Measurements from ENCODE around the gene STRIP2. TPM values are rescaled to one million over a fixed set of nuclear protein-coding genes. Genes with fewer than 3 reads are reported as not detected.

The STRIP2 gene, protein sequence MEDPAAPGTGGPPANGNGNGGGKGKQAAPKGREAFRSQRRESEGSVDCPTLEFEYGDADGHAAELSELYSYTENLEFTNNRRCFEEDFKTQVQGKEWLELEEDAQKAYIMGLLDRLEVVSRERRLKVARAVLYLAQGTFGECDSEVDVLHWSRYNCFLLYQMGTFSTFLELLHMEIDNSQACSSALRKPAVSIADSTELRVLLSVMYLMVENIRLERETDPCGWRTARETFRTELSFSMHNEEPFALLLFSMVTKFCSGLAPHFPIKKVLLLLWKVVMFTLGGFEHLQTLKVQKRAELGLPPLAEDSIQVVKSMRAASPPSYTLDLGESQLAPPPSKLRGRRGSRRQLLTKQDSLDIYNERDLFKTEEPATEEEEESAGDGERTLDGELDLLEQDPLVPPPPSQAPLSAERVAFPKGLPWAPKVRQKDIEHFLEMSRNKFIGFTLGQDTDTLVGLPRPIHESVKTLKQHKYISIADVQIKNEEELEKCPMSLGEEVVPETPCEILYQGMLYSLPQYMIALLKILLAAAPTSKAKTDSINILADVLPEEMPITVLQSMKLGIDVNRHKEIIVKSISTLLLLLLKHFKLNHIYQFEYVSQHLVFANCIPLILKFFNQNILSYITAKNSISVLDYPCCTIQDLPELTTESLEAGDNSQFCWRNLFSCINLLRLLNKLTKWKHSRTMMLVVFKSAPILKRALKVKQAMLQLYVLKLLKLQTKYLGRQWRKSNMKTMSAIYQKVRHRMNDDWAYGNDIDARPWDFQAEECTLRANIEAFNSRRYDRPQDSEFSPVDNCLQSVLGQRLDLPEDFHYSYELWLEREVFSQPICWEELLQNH
- 10 to 100 TPM; 11.3 to 48.1 TPM for total RNA-seq

DNA sequence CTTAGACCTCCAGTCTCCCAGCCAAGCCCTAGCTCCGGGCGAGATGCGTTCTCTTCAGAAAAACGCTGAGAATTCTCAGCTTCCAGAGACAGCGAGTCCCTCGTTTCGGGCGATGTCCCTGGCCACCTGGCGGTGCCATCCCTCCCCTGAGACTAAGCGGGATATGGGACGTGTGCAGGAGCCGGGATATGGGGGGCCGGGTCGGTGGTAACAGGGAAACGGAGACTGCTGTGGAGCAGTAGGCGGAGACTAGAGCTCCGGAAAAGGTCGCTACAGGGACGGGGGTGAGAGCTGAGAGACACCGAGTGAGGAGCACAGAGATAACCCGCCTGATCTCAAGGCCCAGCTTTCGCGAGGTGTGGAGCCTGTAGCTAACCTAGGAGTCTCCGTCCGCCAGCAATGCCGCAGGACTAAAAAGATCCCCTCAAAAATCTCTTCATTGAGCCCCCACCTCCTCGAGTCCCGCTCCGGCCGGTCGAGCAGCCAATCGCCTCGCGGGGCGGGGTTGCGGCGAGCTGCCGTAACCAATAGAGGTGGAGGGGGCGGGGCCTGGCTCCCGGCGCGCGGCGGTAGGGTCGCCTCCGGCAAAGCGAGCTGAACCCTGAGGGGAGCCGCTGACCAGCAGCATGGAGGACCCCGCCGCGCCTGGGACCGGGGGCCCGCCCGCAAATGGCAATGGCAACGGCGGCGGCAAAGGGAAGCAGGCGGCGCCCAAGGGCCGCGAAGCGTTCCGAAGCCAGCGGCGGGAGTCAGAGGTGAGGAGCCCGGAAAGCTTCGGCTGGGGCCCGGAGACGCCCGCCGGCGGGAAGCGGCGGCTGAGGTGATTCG, at the start of gene STRIP2:
TSS of gene STRIP2 (plus strand) at position 586 of the 828 bp plus-strand sequence. CDS start at position 627, 41 bp downstream.
- DNase-seq (ENCODE audit: low spot score) (peak; percentile 95), ATAC-seq (peak; percentile 96 to 98)
- peaks cover 26 to 39% of the 10 kb centered on the region in 2 donors for H3K4me1 Mint-ChIP-seq (ENCODE audit: low read depth in 2 of 2)
- H3K27ac Mint-ChIP-seq, result peak within 1 kb of the TSS; percentile 63 to 81
- no peaks in the 10 kb centered on the region for H3K36me3 Mint-ChIP-seq
- H3K4me3 Mint-ChIP-seq, result peak within 1 kb of the TSS; percentile 95
- no peaks in the 10 kb centered on the region for H3K9me3 Mint-ChIP-seq
- H3K27me3 Mint-ChIP-seq, result peaks cover 12 to 19% of the 10 kb centered on the region in 2 donors

DNA sequence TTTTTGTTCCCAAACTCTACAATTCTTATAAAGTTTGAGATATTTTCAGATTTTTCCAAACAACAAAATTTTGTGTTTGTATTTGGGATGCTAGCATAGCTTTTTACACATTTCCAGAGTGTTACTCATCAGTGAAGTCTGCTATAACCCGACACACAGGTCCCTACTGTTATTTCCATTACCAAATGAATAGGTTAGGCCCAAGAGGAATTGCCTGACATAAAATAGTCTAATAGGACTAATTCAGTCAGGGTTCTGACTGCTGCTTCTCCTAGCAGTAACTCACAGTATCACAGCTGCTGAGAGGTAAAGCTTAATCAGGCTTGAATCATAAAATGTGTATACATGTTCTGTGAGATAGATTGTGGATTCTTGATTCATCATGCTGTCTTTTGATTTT, 49.1 kb upstream of the STRIP2 start:
- Mint-ChIP-seq H3K27me3 (no peaks in the 10 kb centered on the region), H3K4me1 (ENCODE audit: low read depth in 2 of 2) (peaks cover 14 to 18% of the 10 kb centered on the region in 2 donors), H3K9me3 (no peaks in the 10 kb centered on the region), H3K27ac (peak overlapping the region in 1 of 2 donors; percentile 19), H3K4me3 (no peak overlapping the region), H3K36me3 (no peaks in the 10 kb centered on the region)
- ATAC-seq (no peak), DNase-seq (ENCODE audit: low spot score) (no peak)

DNA sequence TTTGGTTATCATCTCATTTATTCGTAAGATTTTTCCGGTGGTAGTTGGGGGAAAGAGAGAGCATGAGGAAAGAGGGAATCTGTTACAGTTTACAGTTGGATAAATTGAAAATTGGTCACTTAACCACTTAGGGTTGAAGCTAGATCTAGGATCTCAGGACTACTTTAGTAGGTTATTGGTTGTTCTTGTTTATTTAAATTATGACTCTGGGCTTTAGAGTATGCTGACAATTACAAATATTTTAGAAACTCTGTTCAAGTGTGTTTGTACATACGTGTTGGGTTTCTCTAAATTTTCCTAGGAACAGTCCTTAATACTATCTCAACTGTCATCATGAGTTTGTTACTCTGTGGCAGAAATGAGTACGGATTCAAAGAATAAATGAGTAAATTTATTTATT, 48.6 kb upstream of the STRIP2 start:
- Mint-ChIP-seq H3K27ac (peak overlapping the region in 1 of 2 donors; percentile 19), H3K4me3 (no peak overlapping the region), H3K27me3 (no peaks in the 10 kb centered on the region), H3K4me1 (ENCODE audit: low read depth in 2 of 2) (peaks cover 14 to 18% of the 10 kb centered on the region in 2 donors), H3K36me3 (no peaks in the 10 kb centered on the region), H3K9me3 (no peaks in the 10 kb centered on the region)
- no peak for ATAC-seq
- DNase-seq (ENCODE audit: low spot score), result no peak

DNA sequence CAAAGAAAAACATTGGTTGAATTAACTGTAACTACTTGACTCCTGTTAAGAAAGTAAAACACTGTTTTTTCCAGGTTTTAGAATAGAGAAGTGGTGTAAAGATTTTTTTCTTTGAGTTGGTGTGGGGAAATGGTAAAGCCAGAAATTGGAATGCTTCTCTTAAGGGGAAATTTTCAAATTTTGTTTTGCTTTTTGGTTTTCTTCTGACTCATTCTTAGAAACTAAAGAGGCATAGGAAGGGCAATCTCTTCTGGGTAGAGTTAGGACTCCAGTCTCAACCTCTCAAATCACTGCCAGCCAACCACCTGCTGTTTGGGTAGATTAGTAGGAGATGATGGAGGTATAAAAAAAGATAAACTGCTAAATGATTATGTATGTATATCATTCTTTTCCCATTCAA, 47.7 kb upstream of the STRIP2 start:
- Mint-ChIP-seq H3K36me3 (no peaks in the 10 kb centered on the region), H3K4me1 (ENCODE audit: low read depth in 2 of 2) (peaks cover 14 to 17% of the 10 kb centered on the region in 2 donors), H3K4me3 (peak overlapping the region; percentile 45), H3K27me3 (no peaks in the 10 kb centered on the region), H3K9me3 (no peaks in the 10 kb centered on the region), H3K27ac (peak overlapping the region in 1 of 2 donors; percentile 63)
- ATAC-seq, result no peak
- no peak for DNase-seq (ENCODE audit: low spot score)

DNA sequence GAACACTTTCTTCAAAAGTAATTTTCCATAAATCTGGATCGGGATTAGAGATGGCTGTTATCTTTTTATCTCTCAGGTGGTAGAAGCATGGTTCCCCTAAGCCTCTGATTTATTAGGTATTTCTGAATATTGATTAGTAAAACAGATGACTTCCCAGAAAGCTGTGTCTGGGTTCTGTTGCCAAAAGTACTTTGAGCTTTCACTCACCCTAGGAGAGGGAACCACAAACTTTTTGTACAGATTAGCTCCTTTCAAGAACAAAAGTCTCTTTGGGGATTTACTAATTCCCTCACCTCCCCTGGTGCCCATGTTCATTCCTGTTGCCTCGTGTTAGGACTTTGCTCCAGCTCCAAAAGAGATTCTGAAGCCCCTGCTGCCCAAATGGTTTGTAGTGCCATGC, 46.7 kb upstream of the STRIP2 start:
- Mint-ChIP-seq H3K27ac (peak overlapping the region in 1 of 2 donors; percentile 61), H3K27me3 (no peaks in the 10 kb centered on the region), H3K4me3 (no peak overlapping the region), H3K9me3 (no peaks in the 10 kb centered on the region), H3K36me3 (no peaks in the 10 kb centered on the region), H3K4me1 (ENCODE audit: low read depth in 2 of 2) (peaks cover 10 to 12% of the 10 kb centered on the region in 2 donors)
- ATAC-seq (no peak), DNase-seq (ENCODE audit: low spot score) (no peak)

DNA sequence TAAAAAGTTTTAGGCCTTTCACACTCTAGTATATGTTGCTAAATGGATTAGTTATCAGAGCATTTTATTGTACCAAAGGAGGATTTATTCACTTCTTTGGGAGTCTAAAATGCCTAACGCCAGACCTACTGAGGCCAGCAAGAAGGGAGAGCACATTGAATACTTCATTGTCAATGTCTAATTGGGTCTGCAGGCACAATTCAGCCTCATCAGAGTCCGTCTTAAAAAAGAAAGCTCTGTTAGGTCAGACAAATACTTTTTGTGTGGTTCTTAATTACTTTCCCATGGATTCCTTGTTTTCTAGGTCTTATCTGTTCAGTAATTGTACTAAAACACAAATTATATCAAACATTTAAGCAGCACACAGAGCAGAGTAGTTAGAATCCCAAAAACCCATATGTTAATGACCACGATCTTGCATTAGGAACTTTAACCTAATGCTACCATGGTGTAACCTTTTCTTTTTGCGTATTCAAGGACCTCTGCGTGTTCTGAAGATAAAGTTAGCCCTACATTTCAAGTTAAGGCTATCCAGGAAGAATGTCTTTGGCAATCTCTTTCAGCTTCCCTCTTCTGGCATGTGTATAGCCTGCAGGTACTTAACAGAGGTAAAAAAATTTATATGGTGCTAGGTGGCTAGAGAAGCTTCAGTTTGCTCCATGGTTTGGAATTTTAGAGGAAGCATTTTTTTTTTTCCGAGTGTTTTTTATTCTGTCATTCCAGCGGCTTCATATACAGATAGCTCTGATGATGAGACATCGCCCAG, 45.7 kb upstream of the STRIP2 start:
- Mint-ChIP-seq H3K9me3 (no peaks in the 10 kb centered on the region), H3K36me3 (no peaks in the 10 kb centered on the region), H3K27me3 (no peaks in the 10 kb centered on the region), H3K27ac (peak overlapping the region in 1 of 2 donors; percentile 61), H3K4me3 (no peak overlapping the region), H3K4me1 (ENCODE audit: low read depth in 2 of 2) (peaks cover 7 to 9% of the 10 kb centered on the region in 2 donors)
- DNase-seq (ENCODE audit: low spot score), result no peak
- ATAC-seq, result no peak

DNA sequence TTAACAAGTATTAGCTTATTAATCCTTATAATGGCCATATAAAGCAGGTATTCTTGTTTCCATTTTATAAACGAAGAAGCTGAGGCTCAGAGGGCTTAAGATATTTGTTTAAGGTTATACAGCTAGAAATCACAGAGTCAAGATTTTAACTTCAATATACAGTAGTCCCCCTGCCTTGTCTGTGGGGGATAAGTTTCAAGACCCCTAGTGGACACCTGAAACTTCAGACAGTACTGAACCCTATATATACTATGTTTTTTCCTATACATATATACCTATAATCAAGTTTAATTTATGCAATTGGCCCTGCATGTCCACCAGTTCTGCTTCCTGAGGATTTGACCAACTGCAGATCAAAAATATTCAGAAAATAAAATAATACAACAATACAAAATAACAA, 44.4 kb upstream of the STRIP2 start:
- Mint-ChIP-seq H3K4me1 (ENCODE audit: low read depth in 2 of 2) (peaks cover 4 to 7% of the 10 kb centered on the region in 2 donors), H3K27ac (no peak overlapping the region), H3K36me3 (no peaks in the 10 kb centered on the region), H3K4me3 (no peak overlapping the region), H3K27me3 (no peaks in the 10 kb centered on the region), H3K9me3 (no peaks in the 10 kb centered on the region)
- DNase-seq (ENCODE audit: low spot score), result no peak
- ATAC-seq, result no peak

DNA sequence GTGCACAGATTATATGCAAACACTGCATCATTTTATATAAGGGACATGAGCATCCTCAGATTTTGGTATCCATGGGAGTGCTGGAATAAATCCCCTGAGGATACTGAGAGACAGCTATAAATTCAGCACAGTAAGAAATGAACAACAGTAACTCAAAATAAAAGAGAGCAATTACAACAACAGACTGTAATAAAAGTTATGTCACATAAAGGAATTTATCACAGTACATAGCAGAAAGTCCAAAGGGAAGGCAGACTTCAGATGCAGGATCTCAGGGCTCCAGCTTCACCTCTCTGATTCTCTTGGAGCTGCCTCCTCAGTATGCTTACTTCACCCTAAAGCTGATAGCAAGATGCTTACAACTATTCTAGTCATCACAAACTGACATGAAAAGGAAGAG, 43.9 kb upstream of the STRIP2 start:
- Mint-ChIP-seq H3K27me3 (no peaks in the 10 kb centered on the region), H3K27ac (no peak overlapping the region), H3K4me1 (ENCODE audit: low read depth in 2 of 2) (peaks cover 2 to 7% of the 10 kb centered on the region in 2 donors), H3K9me3 (no peaks in the 10 kb centered on the region), H3K4me3 (no peak overlapping the region), H3K36me3 (no peaks in the 10 kb centered on the region)
- ATAC-seq (no peak), DNase-seq (ENCODE audit: low spot score) (no peak)

DNA sequence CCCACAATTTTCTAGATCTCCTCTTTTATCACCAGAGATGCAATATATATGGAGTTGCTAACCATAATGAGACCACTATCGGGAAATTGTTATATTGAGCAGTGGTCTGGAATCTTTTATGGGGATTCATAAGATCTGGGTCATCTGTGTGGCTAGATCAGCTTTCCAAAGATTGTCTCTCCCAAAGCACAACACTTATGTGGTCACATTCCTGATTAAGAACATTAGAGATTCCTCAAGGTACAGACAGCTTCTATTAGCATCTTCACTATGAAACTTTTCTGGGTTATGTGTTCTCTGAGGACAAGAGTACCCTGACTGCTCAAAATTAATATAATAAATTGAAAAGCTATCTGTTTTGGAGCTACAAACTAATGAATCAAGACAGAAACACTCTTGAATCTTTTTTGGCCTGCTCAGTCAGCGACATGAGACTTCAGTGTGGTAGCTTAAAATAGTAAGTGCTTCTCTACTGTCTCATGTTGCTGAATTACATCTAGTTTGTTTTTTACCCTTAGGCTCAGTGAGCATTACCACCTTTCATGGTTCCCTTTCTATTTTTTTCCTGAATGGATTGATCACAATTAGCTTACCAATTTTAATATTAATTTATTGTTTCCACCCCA, 42.6 kb upstream of the STRIP2 start:
- no peaks in the 10 kb centered on the region for H3K36me3 Mint-ChIP-seq
- peaks cover 0 to 3% of the 10 kb centered on the region in 2 donors for H3K4me1 Mint-ChIP-seq (ENCODE audit: low read depth in 2 of 2)
- H3K9me3 Mint-ChIP-seq, result no peaks in the 10 kb centered on the region
- H3K27me3 Mint-ChIP-seq, result no peaks in the 10 kb centered on the region
- no peak overlapping the region for H3K4me3 Mint-ChIP-seq
- no peak for ATAC-seq
- no peak overlapping the region for H3K27ac Mint-ChIP-seq
- no peak for DNase-seq (ENCODE audit: low spot score)

DNA sequence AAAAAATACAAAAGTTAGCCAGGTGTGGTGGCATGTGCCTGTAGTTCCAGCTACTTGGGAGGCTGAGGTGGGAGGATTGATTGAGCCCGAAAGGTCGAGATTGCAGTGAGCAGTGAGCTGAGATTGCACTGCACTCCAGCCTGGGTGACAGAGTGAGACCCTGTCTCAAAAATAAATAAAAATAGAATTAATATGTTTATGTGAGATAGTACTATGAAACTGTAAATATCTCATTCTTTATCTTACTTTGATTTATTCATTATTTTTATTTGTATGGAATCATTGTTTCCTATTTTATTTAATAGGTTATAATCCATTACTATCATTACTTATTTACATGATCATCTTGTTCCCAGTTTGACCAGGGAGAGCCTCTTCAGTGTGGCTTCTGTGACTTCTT, 41.0 kb upstream of the STRIP2 start:
- peak overlapping the region in 1 of 2 donors; percentile 40 for H3K27ac Mint-ChIP-seq
- no peak overlapping the region for H3K4me3 Mint-ChIP-seq
- H3K36me3 Mint-ChIP-seq, result no peaks in the 10 kb centered on the region
- no peaks in the 10 kb centered on the region for H3K4me1 Mint-ChIP-seq (ENCODE audit: low read depth in 2 of 2)
- no peaks in the 10 kb centered on the region for H3K9me3 Mint-ChIP-seq
- ATAC-seq (no peak), DNase-seq (ENCODE audit: low spot score) (no peak)
- H3K27me3 Mint-ChIP-seq, result no peaks in the 10 kb centered on the region

DNA sequence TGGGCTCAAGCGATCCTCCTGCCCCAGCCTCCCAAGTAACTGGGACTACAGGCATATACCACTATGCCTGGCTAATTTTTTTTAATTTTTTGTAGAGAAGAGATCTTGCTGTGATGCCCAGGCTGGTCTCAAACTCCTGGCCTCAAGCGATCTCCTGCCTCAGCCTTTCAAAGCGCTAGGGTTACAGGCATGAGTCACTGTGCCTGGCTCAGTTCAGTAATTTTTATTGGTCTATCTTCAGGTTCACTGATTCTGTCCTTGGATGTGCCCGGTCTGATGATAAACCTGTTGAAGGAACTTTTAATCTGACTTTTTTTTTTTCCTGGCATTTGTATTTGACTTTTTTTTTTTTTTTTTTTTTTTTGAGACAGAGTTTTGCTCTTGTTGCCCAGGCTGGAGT, 40.1 kb upstream of the STRIP2 start:
- Mint-ChIP-seq H3K4me3 (no peak overlapping the region), H3K9me3 (no peaks in the 10 kb centered on the region), H3K36me3 (no peaks in the 10 kb centered on the region), H3K27ac (no peak overlapping the region), H3K4me1 (ENCODE audit: low read depth in 2 of 2) (no peaks in the 10 kb centered on the region), H3K27me3 (no peaks in the 10 kb centered on the region)
- ATAC-seq (no peak), DNase-seq (ENCODE audit: low spot score) (no peak)

DNA sequence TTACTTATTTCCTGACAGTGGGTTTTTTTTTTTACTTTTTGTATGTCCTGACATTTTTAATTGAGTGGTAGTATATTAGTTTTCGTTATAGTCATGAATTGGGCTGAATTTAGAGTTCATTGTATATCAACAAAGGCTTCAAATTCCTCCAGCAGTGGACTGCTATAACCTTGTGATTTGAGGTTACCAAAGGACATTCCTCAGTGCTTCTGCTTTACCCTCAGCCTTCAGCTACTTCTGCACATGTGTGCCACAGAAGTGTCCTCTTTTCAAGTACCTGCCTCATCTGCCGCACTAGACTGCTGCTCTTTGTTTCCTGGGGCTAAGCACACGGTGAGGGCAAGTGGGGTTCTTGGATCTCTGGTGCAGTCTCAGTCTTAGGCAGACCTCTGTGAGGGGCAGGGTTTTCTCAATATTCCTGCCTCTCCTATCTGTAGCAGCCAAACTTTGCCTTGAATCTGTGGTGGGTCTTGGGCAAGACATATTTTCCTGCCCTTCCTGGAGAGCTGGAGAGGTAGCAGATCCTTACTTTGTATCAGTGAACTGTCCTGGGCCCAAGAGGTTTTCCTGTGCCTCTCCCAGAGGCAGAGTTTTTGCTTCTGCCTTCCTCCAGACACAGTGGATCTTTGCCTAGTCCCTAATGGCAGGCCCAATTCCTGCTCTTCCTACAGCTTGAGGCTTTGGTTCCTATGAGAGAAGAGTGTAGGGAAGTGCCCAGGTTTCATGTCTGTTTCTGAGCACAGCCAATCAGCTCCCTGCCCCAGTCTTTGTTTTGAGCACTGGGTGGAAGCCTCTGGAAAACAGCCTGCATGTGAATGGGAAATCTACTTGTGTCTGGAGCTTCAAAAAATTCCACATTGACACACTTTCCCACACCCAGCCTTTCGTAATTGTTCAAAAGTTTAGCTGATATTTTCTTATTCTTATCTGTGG, 39.0 kb upstream of the STRIP2 start:
- no peak for ATAC-seq
- Mint-ChIP-seq H3K9me3 (no peaks in the 10 kb centered on the region), H3K27me3 (no peaks in the 10 kb centered on the region), H3K36me3 (no peaks in the 10 kb centered on the region), H3K4me1 (ENCODE audit: low read depth in 2 of 2) (no peaks in the 10 kb centered on the region), H3K27ac (no peak overlapping the region), H3K4me3 (no peak overlapping the region)
- no peak for DNase-seq (ENCODE audit: low spot score)

All from natural killer cell treated with Interleukin-12 subunit alpha and Interleukin-12 subunit beta and Interleukin-15 and Interleukin-18, amount 100 ng/mL, for 72 hours (primary cell).